ENCODE data around the gene ACTA2. TPM values are rescaled to one million over a fixed set of nuclear protein-coding genes. Genes with fewer than 3 reads are reported as not detected.

Gene ACTA2
- total and polyA plus RNA-seq, 8 donors: 8.1 to 78.7 (median 32.2) TPM

GRCh38 chr10:88916231-88916630 is 36.3 kb downstream of the ACTA2 start:
- no peak for ATAC-seq
- no peak for TF ChIP-seq CTCF (IDR thresholded peaks at IDR 0.05)
- Histone ChIP-seq H3K36me3 (no peaks in the 10 kb centered on the region), H3K4me3 (no peak overlapping the region), H3K27ac (no peak overlapping the region), H3K9me3 (no peaks in the 10 kb centered on the region), H3K4me1 (no peaks in the 10 kb centered on the region), H3K27me3 (no peaks in the 10 kb centered on the region)
- FAIRE-seq: no peak
- DNase-seq: no peak
- intact Hi-C loops (cut with DNase I): no loop called here

- no peaks in the 10 kb centered on the region for H3K36me3 ChIP-seq
- intact Hi-C loops (cut with DNase I): no loop called here
- H3K27me3 ChIP-seq: no peaks in the 10 kb centered on the region
- ATAC-seq (no peak), DNase-seq (no peak), FAIRE-seq (no peak)
- 90 to 94% methylated on average over 2 of the region's 2 CpGs for WGBS, 2 donors
- no peak overlapping the region for H3K27ac ChIP-seq
- no peak overlapping the region for H3K4me3 ChIP-seq
- no peaks in the 10 kb centered on the region for H3K4me1 ChIP-seq
- no peaks in the 10 kb centered on the region for H3K9me3 ChIP-seq
- no peak for TF ChIP-seq CTCF (IDR thresholded peaks at IDR 0.05)
Measured at GRCh38 chr10:88915781-88916180, 36.8 kb downstream of the ACTA2 start.

- no peak for TF ChIP-seq CTCF (IDR thresholded peaks at IDR 0.05)
- intact Hi-C loops (cut with DNase I): no loop called here
- 68 to 76% methylated on average over 5 of the region's 5 CpGs for WGBS, 2 donors
- Histone ChIP-seq H3K27me3 (no peaks in the 10 kb centered on the region), H3K27ac (no peak overlapping the region), H3K9me3 (no peaks in the 10 kb centered on the region), H3K36me3 (no peaks in the 10 kb centered on the region), H3K4me3 (no peak overlapping the region), H3K4me1 (no peaks in the 10 kb centered on the region)
- DNase-seq (no peak), FAIRE-seq (no peak), ATAC-seq (no peak)
Measured at GRCh38 chr10:88913788-88914187, 38.8 kb downstream of the ACTA2 start.

GRCh38 chr10:88913127-88913526 is 39.4 kb downstream of the ACTA2 start:
- ATAC-seq (peak in 3 of 4 donors; percentile 20 to 74 (median 51)), FAIRE-seq (no peak), DNase-seq (no peak)
- intact Hi-C loops (cut with DNase I): no loop called here
- H3K4me3 ChIP-seq: no peak overlapping the region
- WGBS, 2 donors: 78 to 81% methylated on average over 9 of the region's 9 CpGs
- no peaks in the 10 kb centered on the region for H3K36me3 ChIP-seq
- no peaks in the 10 kb centered on the region for H3K9me3 ChIP-seq
- no peaks in the 10 kb centered on the region for H3K4me1 ChIP-seq
- peak overlapping the region in 1 of 4 donors; percentile 9 for H3K27ac ChIP-seq
- no peaks in the 10 kb centered on the region for H3K27me3 ChIP-seq
- no peak for TF ChIP-seq CTCF (IDR thresholded peaks at IDR 0.05)

- no peak for ATAC-seq
Measured at GRCh38 chr10:88911851-88912250, 40.7 kb downstream of the ACTA2 start.

More at GRCh38 chr10:88911851-88912250, 40.7 kb downstream of the ACTA2 start:
- intact Hi-C loops (cut with DNase I): no loop called here
- Histone ChIP-seq H3K27ac (no peak overlapping the region), H3K4me1 (no peaks in the 10 kb centered on the region), H3K27me3 (no peaks in the 10 kb centered on the region), H3K9me3 (no peaks in the 10 kb centered on the region), H3K4me3 (no peak overlapping the region), H3K36me3 (no peaks in the 10 kb centered on the region)
- FAIRE-seq (no peak), DNase-seq (no peak)
- WGBS, 2 donors: 93 to 97% methylated on average over 3 of the region's 3 CpGs
- no peak for TF ChIP-seq CTCF (IDR thresholded peaks at IDR 0.05)

Measured in pancreas (tissue), 10 donors.